Suppressor macrophage (primary cell): ENCODE measurements around the gene LRRTM4.

ENCODE experiments used
- DNase-seq, 4 experiments: peaks; one replicate each; pipeline ENCODE4 v3.0.0-alpha.2; 2020 to 2022

Gene LRRTM4

DNA sequence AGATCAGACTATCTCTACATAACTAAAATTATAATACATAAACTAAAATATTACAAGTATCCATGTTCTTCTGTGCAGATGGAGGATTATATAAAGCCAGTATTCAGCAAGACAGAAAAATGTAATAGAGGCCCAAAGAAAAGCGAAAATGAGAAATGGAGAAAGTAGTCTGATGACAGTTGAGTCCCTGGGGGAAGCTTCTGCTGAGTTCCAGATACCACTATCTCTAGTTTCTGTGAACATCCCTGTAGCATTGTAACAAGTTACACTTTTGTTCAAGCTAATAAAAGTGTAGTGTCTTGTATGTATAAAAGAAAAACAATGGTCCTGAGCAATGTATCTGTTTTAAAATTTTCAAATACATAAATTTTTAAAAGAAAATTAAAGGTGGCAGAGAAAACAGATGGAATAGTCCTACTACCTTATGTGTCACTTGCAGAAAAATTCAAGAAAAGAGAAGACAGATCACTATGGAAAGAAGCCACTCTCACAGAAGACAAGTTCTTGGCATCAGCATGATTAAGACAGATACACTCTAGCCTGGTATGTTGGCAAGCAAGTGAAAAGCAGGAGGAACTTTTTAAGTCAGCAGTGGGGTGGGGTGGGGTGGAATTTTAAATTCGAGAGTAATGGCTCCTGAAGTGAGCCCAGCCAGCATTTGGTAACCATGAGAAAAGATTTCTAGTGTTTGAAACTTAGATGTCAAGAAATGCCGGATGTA, 541.9 kb downstream of the LRRTM4 start:
- DNase-seq = no peak

DNA sequence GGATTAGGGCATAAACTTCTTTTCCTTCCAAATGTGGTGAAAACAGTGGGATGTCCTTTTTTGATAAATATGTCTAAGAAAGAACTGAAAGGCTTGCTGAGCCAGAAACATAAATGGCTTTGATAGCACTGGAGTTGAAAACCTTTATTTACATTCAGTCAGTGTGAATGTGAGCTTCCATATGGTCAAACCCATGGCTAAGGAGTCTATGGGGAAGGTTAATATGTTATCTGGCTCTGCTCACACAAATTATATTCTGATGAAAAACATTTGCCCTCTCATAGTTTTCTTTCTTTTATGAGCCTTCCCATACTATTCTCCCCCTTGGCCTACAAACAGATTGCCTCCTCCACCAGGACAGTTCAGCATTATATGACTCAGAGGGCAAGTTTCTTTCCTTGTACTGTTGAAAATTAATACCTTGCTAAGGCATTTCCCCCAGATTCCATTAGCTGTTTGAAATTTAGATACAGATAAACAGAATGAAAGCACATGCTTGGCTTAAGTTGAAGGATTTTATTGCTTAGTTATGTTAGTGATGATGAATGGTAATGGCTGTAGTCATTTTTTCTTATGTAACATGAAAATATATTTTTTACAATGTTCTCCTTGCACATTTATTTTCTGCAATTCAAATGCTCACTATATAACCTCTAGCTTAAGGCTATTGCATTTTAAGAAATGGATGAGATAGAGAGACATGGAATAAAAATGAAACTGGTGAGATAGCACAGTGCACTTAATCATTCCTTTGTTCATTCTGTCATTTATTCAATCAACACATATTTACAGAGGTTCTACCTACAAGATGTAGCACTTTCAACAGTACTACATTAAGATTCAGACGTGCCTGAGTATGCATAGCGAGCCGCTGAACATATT, 544.1 kb downstream of the LRRTM4 start:
- DNase-seq = no peak

DNA sequence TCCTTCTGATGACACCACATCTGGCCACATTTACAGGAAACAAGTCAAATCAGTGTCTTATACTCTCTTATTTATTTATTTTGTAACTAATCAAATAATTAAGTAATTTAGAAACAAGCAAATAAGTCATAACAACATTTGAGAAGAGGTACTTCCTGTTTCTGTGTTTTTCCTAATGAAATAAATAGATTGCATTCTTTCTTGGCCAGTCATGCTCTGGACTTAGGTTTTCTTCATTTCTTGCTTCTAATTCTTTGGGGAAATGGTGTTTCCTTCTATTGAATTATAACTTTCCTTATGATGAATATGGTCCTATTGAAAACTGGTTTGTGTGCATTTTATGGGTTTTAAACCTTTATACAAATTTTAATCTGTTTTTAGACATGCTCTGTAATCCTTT, 546.4 kb downstream of the LRRTM4 start:
- no peak for DNase-seq

DNA sequence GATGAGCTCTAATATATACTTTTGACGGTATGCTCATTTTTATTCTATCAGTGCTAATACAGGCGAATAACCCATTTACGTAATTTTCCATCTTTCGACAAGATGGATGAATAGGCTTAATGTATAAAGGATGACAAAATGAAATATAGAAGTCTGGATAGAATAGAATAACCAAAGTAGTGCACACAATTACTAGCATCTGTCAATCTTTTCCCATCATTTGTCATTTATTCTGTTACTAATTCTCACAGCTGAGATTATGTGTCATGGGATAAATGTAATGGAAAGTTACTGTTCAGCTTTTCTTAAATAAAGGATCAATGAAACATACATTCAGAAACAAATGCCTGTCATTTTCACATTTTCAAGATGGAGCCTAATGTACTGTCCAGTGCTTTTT, 548.6 kb downstream of the LRRTM4 start:
- DNase-seq = no peak

DNA sequence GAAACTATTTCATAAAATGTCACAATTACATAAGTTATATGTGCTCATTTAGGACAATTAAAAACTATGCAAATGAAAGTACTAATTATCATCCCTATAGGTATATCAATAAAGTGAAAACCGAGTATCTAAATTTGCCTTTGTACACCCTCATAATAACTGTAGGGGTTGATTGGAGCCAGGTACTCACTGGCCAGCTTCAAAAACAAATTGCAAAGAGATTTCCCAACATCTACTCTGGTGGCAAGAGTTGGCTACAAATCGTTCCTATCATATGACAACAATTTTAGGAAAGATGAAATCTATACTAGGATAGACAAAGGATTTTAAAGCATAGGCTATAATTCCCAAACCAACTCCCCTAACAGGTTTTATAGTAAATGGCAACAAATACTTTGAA, 556.4 kb downstream of the LRRTM4 start:
- no peak for DNase-seq

DNA sequence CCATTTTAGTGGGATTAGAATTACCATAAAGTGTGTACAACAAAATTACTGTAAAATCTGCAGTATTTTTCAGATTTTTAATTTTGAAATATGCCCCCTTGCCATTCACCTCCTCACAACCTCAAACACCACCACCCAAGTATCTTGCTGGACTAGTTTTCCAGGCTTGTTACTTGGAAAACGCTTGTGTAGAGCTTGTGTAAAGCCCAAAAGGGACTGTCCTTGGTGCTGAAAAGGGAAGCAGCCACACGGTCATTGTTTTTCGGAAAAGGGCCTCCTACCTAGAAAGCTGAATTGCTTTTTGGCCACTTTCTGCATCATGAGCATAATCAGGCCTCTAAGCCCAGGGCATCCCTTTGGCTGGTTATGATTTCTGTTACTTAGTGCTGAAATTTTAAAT, 563.4 kb downstream of the LRRTM4 start:
- peak in 2 of 4 experiments; percentile 2 to 14 for DNase-seq

DNA sequence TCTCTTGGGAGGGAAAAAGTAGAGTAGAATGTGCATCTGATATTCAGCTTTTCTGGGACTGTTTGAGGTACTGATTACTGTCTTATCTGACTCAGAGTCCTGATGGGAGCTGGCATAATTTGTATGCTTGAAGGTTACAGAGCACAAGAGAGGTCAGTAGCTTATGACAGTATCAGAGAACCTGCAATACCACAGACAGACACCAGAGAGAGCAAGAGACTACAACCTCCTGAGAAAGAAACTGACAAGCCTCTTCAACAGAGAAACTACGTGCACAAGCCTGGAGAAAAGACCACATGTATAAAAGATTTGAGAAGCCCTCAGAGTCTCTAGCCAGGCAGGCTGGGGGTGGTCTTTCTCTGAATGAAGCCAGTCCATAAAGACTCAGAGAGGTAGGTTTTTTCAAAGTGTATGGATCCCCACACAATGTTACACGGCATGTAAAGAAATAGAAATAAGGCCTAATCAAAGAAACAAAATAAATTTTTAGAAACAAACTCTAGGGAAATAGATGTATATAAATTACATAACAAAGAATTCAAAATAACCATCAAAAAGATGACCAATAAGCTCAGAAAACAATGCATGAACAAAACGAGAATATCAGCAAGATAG, 568.3 kb downstream of the LRRTM4 start:
- peak; percentile 33 to 43 (median 33) for DNase-seq

DNA sequence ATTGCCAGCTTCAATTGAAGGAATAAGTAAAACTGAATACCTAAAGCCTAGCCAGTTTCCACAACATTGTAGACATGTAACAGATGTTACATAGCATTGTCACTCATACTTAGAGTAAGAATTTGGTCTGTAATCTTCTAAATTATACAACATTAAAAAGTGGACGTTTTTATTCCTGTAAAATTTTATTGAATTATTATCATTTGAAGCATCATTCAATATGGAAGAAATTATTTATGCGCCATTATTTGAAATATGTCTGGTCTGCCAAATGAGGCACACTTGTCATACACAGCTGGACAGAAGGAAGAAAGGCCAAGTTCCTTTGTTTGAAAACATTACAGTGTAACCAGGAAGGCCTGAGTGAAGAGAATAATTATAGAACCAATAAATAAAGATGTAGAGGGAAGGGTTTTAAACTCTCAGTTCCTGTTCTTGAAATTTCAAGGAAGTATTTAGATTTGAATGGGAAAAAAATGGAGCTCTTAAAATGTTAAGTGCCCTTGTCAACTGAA, 575.5 kb downstream of the LRRTM4 start:
- no peak for DNase-seq

DNA sequence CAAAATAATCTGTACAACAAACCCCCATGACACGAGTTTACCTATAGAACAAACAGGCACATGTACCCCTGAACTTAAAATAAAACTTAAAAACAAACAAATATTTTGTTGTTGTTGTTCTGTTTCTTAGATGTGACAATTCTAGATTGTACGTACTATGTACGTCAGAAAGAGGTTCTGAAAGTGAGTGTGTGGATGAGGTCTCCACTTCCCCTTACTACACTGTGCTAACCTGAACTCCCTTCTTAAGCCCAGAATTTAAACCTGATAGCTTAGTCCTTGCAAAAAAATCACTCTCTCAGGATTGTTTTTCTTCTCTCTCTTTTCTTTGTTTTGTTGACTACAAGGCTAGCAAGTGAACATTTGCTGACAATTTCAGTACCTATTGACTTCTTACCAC, 581.6 kb downstream of the LRRTM4 start:
- DNase-seq = no peak

DNA sequence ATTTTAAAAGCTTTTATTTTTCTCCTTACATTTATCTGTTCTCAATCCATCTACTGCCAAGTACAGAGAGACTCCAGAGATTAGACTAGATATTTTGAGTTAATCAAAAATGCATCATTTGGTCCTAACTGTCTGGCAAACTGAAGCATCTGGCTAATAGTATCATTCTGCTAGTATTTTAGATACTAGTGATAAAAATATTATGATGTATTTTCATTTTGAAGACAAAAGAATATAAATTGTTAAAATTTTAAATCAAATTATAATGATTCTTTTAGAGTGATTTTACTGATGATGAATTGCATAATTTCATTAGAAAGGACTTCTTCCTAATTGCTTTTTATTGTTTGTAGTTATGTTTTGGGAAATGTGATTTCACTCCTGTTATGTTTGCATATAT, 584.0 kb downstream of the LRRTM4 start:
- no peak for DNase-seq

DNA sequence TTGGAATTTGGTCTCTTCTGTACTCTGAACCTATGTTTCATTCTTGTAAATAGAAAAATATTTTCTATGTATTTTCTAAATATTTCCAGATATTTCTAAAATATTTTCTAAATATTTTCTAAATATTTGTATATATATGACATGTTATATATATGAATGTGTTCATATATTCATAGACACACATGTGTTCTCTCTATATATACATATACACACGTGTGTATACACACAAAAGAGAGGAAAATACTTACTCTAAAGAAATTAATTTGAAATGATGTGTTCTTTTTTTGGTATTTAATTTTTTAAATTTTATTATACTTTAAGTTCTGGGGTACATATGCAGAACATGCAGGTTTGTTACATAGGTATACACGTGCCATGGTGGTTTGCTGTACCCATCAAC, 589.6 kb downstream of the LRRTM4 start:
- no peak for DNase-seq

DNA sequence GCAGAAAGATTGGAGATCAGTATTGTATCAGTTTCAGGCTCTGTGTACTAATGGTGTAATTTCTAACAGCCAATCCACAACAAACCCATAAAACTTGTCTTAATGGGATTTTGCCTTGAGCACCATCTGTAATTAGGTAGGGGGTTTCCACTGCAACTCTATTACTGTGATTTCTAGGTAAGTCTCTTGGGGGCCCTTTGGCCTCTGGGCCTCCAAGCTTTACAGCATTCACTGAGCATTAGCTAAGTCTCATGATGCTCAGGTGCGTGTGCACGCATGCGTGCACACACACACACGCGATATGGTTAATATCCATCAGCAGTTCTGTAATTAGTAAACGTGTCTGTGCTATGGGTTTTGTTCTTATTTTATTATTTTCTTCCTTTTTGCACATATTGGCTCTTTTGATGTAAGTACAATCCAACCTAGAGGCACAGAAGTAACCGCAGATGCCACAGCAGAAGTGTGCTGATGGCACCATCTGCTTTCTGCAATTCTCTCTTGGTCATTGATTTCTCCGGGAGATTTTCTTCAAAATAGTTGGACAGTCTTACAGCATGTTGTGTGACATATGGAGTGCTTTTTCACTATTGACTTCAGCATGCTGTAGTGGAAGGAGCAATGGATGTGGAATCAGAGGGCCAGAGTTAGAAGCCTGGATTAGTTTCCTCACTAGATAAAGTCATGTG, 592.0 kb downstream of the LRRTM4 start:
- DNase-seq = no peak

DNA sequence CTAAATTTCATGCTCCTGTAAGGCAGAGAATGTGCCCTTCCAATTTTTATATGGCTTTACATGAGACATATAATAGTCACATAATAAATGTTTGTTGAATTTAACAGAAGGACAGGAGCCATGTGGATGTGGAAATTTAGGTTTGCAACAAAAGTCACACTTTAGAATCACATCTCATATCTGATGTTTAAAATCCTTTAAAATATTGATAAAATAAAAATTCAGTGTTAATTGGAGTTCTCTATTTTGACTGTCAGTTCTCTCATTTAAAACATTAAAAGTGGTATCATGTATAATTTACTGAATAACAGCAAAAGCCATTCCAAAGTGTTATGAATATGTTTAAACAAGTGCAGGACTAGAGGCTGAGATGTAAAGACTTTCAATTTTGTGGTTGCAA, 594.1 kb downstream of the LRRTM4 start:
- DNase-seq = no peak

DNA sequence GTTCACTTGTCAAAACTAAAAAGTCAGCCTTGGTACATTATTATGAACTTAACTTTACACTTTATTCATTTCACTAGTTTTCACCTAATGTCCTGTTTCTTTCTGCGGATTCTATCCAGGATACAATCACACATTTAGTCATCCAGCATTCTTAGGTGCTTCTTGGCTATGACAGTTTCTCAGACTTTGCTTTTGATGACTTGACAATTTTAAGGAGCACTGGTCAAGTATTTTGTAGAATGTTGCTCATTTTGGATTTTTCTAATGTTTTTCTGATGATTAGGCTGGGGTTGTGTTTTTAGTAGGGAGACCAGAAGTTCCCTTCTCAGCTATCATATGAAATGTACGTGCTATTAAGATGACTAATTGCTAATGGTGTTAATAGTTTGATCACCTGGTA, 601.2 kb downstream of the LRRTM4 start:
- no peak for DNase-seq

DNA sequence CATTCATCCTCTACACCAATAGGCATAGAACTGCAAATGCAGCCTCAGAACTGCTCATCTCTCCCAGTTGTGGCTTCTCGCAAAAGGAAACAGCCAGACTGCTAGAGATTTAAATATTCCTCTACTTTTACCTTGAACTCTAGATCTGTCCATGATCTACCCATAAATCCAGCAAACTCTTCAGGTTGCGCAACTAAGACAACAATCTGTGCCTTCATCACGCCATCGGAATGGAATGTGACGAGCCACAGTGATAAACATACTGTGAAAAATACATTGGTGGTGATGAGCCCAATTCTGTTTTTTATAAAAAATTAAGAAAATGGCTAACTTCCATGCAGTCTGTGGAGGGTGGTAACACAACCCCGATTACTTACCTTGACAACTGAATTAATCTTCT, 626.7 kb downstream of the LRRTM4 start:
- no peak for DNase-seq

DNA sequence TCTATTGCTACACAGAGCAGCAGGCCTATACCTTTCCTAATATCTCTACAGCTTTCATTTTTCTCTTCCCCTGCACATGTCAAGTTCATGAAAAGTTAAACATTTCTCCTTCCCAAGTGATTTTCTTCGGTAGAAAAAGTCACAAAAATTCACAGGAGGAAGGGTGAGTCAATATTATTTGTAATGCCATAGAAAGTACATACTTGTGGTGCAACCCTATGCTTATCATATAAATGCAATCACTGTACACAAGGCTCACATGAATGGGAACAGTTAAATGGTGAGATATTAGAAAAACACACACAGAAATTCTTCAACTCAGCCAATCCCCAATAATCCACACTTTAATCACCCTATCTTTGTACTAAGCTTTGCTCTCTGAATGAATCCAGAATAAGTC, 651.6 kb downstream of the LRRTM4 start:
- no peak for DNase-seq

DNA sequence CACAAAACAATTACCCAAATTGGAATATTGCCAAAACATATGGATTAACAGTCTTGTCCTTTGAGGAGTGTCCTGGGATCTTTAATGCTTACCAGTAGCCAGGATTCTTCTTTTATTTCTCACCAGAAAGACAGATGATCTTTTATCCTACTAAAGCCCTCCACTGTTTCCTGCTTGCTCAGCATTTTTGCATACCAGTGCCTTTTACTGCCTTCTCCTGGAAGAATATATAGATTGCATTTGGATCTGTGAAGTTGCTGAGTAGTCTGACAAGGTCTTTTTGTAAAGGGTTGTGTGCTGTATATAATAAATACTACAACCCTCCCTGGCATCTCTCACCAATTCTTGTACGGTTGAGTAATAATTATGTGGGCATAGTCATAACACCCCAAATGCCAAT, 652.2 kb downstream of the LRRTM4 start:
- DNase-seq = no peak

DNA sequence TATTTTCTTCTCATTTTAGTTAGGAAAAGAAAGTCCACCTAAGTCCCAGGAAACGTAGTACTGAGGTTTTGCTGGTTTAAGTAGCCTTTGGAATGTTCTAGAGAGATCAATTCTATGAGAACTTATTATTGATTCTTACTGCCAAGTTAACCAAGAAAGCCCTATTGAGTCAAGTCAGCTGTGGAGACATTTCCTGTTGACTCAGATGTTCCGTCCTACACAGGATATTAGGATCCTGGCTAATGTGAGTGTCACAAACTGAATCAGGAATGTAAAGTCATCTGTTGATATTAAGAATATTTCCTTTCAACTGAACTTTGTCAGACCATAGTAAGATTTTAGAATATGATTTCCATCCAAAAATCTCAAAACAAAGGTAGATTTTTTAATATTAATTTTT, 654.3 kb downstream of the LRRTM4 start:
- no peak for DNase-seq

DNA sequence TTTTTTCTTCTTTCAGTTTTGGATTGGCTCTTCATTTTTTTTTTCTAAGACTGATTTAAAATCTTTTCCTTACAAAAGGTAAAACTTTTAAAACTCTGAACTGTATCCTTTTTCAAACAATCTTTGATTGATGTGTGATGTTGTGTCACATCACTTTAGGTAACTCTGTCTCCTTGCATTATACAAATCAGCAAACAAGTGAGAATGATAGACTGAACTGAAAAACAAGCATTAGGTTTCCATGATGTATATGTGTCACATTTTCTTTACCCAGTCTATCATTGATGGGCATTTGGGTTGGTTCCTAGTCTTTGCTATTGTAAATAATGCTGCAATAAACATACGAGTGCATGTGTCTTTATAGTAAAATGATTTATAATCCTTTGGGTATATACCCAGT, 655.7 kb downstream of the LRRTM4 start:
- DNase-seq = no peak

DNA sequence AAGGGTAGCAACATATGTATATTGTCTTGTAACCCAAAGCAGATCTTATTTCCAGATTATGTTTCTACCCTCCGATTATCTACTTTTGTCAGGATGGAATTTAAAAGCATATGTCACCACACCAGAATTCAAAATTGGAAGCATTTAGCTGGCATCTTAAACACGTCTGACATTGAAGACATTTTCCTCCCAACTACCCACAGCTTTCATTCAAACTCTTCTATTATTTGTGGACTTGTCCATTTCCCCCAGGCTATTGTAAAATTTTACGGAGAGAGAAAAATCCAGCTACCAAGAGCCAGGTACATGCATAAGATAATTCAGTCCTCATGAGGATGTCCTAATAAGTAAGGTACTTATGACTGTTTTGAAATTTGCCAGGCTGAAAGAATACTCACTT, 659.3 kb downstream of the LRRTM4 start:
- DNase-seq = no peak

DNA sequence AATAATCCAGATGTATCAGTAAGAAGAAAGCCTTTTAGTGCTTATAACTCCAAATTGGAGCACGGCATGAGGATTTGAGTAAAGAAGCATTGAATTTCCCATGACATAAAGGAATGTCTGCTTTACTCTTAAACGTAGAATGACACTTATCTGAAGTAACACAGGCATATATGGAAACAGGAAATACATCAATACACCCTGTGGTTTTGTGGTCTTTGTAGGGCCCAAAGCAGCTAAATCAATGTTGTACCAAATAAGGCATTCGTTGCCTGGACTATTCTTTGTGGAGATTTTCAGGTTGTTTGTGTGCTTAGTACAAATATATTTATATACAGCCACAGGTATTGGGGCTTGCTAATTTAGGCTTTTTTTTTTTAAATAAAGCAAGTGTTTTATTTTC, 660.5 kb downstream of the LRRTM4 start:
- no peak for DNase-seq

DNA sequence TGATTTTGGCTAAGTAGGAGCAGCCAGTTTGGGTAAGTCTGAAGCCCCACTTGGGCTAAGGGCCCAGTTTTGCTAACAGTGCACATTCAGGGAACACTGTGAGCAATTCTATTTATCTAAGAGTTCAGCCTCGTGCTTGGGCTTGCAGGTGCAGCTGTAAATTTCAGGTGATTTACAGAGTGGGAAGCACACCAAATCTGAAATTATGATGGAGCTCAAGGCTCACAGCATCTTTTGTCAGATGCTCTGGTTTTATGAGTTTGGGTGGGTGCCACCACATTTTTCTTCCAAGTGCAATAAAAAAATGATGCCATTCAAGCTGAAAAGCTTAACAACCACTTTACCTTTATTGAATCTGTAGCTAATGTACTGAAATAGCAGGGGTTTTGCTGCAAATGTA, 671.2 kb downstream of the LRRTM4 start:
- DNase-seq = no peak

DNA sequence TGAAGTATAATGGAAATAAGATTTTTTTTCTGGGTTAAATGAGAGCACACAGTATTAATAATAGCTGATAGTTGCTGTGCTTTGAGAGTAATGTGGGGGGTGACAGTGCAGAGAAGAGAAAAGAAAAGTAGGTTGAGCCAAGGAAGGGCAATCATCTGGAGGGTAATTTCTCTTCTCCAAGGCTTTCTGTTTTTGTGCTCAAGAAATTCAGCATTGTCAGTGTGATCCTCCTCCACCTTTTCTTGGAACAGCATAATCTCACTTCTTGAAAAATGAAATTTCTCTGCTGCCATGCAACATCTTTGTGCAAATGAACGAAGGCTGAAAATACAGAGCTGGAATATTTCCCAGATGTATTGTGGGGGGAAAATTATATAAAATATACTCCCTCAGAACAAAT, 673.1 kb downstream of the LRRTM4 start:
- no peak for DNase-seq
